Inflammatory macrophage (primary cell): ENCODE results near the gene CISTR.
"Not testable (repeated sequence)": the region's sequence is repeated elsewhere in the genome, so short reads cannot be mapped to it uniquely, and the experiment has no call there.

Experiments used
- DNase-seq, 2 donors: peaks; one replicate each; pipeline ENCODE4 v3.0.0-alpha.2; 2020 to 2022

CISTR gene

GRCh38 chr12:53718567-53718966, 33.2 kb downstream of the CISTR start:
- DNase-seq = not testable (repeated sequence)

GRCh38 chr12:53717319-53717718, 34.5 kb downstream of the CISTR start:
- DNase-seq = no peak

- DNase-seq = no peak
Observed at GRCh38 chr12:53714004-53714403, 37.8 kb downstream of the CISTR start.

DNA sequence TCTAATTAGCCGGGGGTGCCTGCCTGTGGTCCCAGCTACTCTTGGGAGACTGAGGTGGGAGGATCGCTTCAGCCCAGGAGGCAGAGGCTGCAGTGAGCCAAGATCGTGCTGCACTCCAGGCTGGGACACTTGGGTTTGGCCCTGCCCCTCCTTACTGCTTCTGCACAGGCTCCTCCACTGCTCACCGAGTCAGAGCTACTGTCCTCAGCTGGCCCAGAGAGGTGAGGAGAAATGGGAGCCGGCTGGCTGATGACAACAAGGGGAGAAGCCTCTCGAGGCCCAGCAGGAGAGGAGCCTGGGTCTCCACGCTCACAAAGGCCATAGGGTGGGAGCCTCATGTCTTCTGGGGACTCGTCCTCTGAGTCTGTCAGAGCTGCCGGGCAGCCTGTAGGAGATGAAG, 38.3 kb downstream of the CISTR start:
- DNase-seq = no peak

GRCh38 chr12:53712059-53712643, 39.6 kb downstream of the CISTR start:
- no peak for DNase-seq

DNA sequence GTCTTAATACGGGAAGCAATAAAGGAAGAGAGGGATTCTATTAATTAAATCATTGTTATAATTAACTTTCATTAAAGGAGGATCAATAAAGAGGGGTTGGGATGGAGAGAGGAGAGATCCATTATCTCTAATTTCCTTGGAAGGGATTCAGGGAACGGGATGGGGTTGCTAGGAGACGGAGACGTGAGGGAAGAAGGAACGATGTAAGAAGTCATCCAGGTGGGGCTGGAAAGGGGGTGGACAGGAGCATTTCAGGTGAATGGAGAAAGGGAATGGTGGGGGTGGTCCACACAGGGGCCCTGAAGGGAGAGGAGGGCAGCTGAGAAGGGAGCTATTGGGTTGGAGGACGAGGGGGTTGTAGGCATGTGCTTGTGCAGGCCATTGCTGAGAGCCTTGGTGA, 41.7 kb downstream of the CISTR start:
- DNase-seq = no peak

DNA sequence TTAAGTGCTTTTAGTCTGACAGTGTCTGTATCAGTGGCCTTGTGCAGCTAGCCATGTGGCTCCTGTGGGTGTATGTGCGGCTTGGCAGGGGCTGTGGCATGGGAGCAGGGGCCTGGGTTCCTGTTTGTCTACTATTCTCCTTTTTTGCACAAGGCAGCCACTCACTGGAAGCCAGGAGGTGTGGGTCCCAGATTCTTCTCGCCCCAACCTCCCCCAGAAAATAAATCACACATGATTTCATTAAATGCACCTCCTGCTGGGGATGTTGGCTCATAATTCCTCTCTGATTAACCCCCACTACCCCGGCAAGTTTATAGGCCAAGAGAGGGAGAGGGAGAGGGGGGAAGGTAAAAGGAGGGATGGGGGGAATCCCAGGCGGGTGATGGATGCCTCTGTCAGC, 42.1 kb downstream of the CISTR start:
- DNase-seq = peak in 1 of 2 donors; percentile 37

GRCh38 chr12:53706080-53706479, 45.7 kb downstream of the CISTR start:
- no peak for DNase-seq

DNA sequence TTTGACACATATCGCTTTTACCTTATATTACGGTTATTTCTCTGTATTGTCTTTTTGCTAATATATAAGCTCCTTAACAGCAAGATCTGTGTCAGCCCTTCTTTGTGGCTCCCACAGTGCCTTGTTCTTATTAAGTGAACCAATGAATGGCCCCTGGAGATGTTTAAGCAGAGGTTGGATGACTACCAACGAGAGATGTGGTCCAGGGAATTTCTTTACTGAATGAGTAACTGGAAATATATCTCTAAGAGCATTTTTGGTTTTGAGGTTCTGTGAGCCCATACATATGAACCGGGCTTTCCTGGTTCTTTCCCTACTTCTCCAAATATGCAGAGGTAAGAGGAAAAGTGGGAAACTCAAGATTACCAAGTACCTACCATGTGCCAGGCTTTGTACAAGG, 48.0 kb downstream of the CISTR start:
- no peak for DNase-seq

- peak; percentile 64 to 68 for DNase-seq
Observed at GRCh38 chr12:53701518-53702264, 50.1 kb downstream of the CISTR start.

DNA sequence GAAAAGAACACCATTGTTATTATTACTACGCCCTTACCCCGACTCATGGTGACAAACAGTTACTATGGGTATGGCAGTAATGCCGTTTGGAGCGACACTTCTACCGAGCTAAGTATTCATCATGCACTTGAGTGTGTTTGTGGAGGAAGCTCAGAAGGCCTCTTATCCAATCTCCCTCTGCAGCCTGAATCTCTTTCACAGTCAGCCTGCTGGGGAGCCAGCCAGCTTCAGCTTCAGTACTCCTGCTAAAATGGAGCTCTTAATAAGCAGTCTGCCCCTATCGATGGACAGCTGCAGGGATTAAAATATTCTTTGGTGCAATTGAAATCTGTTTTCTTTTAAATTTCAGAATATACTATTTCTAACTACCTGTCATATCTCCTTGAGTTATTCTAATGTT, 51.2 kb downstream of the CISTR start:
- DNase-seq = no peak

GRCh38 chr12:53699678-53700025, 52.1 kb downstream of the CISTR start:
- DNase-seq = no peak

- DNase-seq = no peak
Observed at GRCh38 chr12:53698948-53699677, 52.7 kb downstream of the CISTR start.

GRCh38 chr12:53696655-53697331, 55.0 kb downstream of the CISTR start:
- no peak for DNase-seq
